Large intestine (tissue), 1 donor: Measurements from ENCODE around the gene CCNB1. TPM values are rescaled to one million over a fixed set of nuclear protein-coding genes. Genes with fewer than 3 reads are reported as not detected.

Source experiments
- polyA plus RNA-seq: library from polyadenylated mRNA; unstranded; fragments of 120-200 nt; gene quantifications from one replicate; pipeline ENCODE4 v1.2.1, GENCODE V29; 2013

CCNB1 gene
- polyA plus RNA-seq, 1 donor = 40.7 TPM

Other genes starting within 250 kb of the CCNB1 start
- 51.1 TPM for gene SLC30A5, start 73.1 kb upstream of the CCNB1 start, polyA plus RNA-seq
- 11.1 TPM for gene CENPH, start 22.4 kb downstream of the CCNB1 start, polyA plus RNA-seq
- 31.0 TPM for gene CDK7, start 67.7 kb downstream of the CCNB1 start, polyA plus RNA-seq
- 15.1 TPM for gene CCDC125, start 165.7 kb downstream of the CCNB1 start, polyA plus RNA-seq
- 68.0 TPM for gene AK6, start 202.4 kb downstream of the CCNB1 start, polyA plus RNA-seq
- 73.3 TPM for gene TAF9, start 202.4 kb downstream of the CCNB1 start, polyA plus RNA-seq
- gene RAD17, start 202.7 kb downstream of the CCNB1 start, polyA plus RNA-seq = 28.6 TPM
- 42.0 TPM for gene MARVELD2, start 248.0 kb downstream of the CCNB1 start, polyA plus RNA-seq